ENCODE measurements around the gene MRPS22. TPM values are rescaled to one million over a fixed set of nuclear protein-coding genes. Genes with fewer than 3 reads are reported as not detected.

The MRPS22 gene
- total and polyA plus RNA-seq, 9 of the 15 experiments (the other 6 are each of a cell fraction or from before 2014, with no cell fraction given), result 148 to 397 (median 229) TPM

- TF ChIP-seq KDM4B (IDR thresholded peaks at IDR 0.05; ENCODE audit: borderline replicate concordance in 2 of 2, low read depth in 1 of 2) (no peak), BHLHE40 (IDR thresholded peaks at IDR 0.05; ENCODE audit: low read length) (no peak), BRCA1 (IDR thresholded peaks at IDR 0.05) (no peak), BRCA1 (CRISPR knock-in tag; IDR thresholded peaks at IDR 0.05) (no peak), EZH2 (IDR thresholded peaks at IDR 0.05; ENCODE audit: borderline replicate concordance, low read depth, low read length) (no peak), ZBTB17 (CRISPR knock-in tag; IDR thresholded peaks at IDR 0.05) (no peak), STAG1 (CRISPR knock-in tag; IDR thresholded peaks at IDR 0.05; ENCODE audit: borderline replicate concordance) (no peak), ZSCAN29 (IDR thresholded peaks at IDR 0.05) (no peak), ZFX (CRISPR knock-in tag; IDR thresholded peaks at IDR 0.05) (no peak), ZFP36 (IDR thresholded peaks at IDR 0.05; ENCODE audit: low read depth, low read length, partially characterized antibody) (no peak), RUNX1 (IDR thresholded peaks at IDR 0.05; ENCODE audit: low read depth) (no peak), FOXK2 (conservative IDR thresholded peaks at IDR 0.05 in 1 of 2, IDR thresholded peaks at IDR 0.05 in 1 of 2; ENCODE audit: low read depth in 2 of 2) (no peak), RAD51 (IDR thresholded peaks at IDR 0.05; ENCODE audit: borderline replicate concordance, low read depth) (no peak), MBD2 (IDR thresholded peaks at IDR 0.05; ENCODE audit: borderline replicate concordance, low read depth) (no peak), TEAD4 (IDR thresholded peaks at IDR 0.05; ENCODE audit: low read length) (peak; percentile 47; the same call in 1 of the 2 replicates), TEAD4 (CRISPR knock-in tag; IDR thresholded peaks at IDR 0.05; ENCODE audit: borderline replicate concordance) (no peak), ZNF140 (CRISPR knock-in tag; IDR thresholded peaks at IDR 0.05) (no peak), RFX7 (CRISPR knock-in tag; IDR thresholded peaks at IDR 0.05) (no peak), HNRNPUL1 (IDR thresholded peaks at IDR 0.05; ENCODE audit: low read length) (no peak)
- TF ChIP-seq, protein P1, sequence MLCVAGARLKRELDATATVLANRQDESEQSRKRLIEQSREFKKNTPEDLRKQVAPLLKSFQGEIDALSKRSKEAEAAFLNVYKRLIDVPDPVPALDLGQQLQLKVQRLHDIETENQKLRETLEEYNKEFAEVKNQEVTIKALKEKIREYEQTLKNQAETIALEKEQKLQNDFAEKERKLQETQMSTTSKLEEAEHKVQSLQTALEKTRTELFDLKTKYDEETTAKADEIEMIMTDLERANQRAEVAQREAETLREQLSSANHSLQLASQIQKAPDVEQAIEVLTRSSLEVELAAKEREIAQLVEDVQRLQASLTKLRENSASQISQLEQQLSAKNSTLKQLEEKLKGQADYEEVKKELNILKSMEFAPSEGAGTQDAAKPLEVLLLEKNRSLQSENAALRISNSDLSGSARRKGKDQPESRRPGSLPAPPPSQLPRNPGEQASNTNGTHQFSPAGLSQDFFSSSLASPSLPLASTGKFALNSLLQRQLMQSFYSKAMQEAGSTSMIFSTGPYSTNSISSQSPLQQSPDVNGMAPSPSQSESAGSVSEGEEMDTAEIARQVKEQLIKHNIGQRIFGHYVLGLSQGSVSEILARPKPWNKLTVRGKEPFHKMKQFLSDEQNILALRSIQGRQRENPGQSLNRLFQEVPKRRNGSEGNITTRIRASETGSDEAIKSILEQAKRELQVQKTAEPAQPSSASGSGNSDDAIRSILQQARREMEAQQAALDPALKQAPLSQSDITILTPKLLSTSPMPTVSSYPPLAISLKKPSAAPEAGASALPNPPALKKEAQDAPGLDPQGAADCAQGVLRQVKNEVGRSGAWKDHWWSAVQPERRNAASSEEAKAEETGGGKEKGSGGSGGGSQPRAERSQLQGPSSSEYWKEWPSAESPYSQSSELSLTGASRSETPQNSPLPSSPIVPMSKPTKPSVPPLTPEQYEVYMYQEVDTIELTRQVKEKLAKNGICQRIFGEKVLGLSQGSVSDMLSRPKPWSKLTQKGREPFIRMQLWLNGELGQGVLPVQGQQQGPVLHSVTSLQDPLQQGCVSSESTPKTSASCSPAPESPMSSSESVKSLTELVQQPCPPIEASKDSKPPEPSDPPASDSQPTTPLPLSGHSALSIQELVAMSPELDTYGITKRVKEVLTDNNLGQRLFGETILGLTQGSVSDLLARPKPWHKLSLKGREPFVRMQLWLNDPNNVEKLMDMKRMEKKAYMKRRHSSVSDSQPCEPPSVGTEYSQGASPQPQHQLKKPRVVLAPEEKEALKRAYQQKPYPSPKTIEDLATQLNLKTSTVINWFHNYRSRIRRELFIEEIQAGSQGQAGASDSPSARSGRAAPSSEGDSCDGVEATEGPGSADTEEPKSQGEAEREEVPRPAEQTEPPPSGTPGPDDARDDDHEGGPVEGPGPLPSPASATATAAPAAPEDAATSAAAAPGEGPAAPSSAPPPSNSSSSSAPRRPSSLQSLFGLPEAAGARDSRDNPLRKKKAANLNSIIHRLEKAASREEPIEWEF (CRISPR knock-in tag; IDR thresholded peaks at IDR 0.05), result no peak
- TF ChIP-seq, protein P2, sequence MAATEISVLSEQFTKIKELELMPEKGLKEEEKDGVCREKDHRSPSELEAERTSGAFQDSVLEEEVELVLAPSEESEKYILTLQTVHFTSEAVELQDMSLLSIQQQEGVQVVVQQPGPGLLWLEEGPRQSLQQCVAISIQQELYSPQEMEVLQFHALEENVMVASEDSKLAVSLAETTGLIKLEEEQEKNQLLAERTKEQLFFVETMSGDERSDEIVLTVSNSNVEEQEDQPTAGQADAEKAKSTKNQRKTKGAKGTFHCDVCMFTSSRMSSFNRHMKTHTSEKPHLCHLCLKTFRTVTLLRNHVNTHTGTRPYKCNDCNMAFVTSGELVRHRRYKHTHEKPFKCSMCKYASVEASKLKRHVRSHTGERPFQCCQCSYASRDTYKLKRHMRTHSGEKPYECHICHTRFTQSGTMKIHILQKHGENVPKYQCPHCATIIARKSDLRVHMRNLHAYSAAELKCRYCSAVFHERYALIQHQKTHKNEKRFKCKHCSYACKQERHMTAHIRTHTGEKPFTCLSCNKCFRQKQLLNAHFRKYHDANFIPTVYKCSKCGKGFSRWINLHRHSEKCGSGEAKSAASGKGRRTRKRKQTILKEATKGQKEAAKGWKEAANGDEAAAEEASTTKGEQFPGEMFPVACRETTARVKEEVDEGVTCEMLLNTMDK (IDR thresholded peaks at IDR 0.05; ENCODE audit: borderline replicate concordance, insufficient read depth, low read depth, low read length, poor library complexity, severe bottlenecking), result no peak
- TF ChIP-seq, protein P3, sequence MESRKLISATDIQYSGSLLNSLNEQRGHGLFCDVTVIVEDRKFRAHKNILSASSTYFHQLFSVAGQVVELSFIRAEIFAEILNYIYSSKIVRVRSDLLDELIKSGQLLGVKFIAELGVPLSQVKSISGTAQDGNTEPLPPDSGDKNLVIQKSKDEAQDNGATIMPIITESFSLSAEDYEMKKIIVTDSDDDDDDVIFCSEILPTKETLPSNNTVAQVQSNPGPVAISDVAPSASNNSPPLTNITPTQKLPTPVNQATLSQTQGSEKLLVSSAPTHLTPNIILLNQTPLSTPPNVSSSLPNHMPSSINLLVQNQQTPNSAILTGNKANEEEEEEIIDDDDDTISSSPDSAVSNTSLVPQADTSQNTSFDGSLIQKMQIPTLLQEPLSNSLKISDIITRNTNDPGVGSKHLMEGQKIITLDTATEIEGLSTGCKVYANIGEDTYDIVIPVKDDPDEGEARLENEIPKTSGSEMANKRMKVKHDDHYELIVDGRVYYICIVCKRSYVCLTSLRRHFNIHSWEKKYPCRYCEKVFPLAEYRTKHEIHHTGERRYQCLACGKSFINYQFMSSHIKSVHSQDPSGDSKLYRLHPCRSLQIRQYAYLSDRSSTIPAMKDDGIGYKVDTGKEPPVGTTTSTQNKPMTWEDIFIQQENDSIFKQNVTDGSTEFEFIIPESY (CRISPR knock-in tag; IDR thresholded peaks at IDR 0.05), result no peak
Observed at GRCh38 chr3:139340784-139341183, 3.0 kb upstream of the MRPS22 start (continued).
